Measurements from ENCODE around the gene PPIL1.
A peak's percentile ranks its signal among the peaks of the same experiment; 100 is the strongest.

The PPIL1 gene

DNA sequence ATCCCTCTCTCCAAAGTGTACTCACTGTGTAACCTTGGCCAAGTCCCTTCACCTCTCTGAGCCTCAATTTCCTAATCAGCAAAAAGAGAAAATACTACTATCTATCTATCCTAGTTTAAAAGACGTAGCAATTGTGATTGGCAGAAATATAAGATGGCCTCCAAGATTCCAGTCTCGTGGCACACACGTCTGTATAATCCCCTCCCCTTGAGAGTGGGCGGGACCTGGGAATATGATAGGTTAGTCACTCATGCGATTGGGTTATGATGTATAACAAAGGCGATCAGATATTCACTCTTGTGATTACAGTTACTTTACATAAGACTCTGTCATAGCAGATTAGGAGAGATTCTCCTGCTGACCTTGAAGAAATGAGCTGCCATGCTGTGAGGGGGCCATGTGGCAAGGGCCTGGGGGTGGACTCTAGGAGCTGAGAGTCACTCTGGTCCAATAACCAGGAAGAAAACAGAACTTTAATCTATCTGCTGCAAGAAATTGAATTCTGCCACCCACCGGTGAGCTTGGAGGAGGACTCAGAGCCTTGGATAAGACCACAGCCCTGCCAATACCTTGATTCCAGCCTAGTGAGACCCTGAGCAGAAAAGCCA lies 41.3 kb downstream of the PPIL1 start:
- no peak for DNase-seq

DNA sequence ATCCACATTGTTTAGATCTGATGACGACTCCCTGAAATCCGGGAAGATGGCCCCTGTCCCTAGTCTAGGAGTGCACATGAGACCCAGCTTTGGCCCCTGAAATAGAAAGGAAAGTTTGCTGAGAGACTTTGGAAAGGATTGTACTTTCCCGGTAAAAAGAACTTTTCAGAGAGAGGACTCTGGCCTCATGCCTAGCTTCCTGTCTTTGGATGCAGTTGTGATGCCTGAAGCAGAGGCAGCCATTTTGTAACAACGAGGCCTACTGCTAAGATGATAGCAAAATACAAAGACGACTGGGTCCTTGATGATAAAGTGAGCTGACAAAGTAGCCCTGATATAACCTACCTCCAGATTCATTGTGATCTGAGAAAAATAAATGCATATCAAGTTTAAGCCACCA lies 42.3 kb downstream of the PPIL1 start:
- DNase-seq: no peak

DNA sequence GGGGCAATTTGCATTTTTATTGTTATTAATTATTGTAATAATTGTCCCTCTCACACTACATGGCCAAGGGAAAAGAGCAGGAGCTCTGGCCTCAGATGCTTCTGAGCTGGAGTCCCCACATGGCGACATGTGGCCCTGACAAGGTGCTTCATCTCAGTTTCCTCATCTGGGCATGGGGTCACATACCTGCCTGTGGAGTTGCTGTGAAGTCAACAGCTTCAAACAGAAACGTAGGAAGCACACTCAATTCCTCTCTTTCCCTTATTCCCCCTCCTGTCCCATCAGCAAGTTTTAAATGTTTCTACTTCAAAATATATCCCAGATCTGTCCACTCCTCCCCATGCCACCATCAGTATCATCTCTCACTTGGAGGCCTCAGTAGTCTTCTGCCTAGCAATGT lies 44.0 kb downstream of the PPIL1 start:
- no peak for DNase-seq

DNA sequence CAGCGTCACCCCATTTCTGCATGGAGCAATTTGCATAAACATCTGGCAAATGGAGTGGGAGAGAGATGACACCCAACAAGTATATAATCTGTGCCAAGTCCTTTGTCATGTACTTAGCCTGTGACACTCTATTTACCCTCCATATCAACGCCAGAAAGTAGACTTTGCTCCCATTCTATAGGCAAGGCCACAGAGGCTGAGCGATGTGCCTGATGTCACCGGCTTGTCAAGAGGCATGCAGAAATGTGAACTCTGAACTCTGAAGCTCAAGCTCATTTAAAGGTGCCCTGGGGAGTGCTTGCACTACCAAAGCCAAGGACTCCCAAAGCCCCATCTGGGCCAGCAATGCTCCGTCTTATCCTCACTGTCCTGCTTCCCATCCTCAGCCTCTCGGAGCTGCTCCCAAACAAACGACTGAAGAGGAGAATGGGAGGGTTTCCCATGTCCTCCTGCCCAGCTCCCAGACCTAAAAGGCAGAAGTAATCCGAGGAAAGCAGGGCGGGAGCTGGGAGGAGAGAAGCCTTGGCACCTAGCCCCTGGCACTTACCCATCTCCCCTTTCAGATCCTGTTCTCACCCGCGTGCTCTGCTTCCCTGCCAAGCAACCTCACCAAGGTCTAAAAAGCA lies 44.6 kb downstream of the PPIL1 start:
- no peak for DNase-seq

DNA sequence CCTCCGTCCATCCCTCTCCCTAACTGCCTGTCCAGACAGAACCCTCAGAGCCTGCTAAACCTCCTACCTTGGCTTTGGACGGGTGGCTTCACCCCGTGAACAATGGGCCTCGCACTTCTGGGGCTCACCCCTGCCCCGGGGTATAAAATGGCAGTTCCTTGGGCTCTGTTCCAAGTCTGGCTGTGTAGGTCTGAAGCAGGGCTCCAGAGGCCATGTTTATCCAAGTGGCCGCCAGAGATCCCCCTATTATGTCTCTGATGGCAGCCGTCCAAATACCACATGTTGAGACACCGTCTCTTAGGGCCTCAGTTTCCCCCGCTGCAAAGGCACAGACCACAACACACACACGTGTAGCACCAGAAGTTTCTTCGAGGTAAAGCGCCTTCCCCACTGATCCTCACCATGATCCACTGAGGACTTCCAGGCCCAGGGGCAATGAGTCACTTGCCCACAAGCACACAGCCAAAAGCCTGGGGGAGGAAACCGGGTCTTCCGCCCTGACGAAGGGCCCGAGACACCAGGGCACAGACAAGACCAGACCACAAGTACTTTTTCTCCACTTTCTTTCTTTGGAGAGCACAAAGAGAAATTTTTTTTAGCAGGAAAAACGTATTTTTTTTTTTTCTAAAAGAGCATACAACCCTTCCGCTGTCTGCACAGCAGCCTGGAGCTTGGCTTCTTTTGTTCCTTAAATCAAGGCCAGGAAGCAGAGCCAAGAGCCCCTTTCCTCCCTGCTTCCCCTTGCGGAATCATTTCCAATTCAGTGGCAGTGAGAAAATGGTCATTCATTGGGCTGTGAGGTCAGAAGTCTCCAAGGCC lies 47.1 kb downstream of the PPIL1 start:
- DNase-seq: no peak

DNA sequence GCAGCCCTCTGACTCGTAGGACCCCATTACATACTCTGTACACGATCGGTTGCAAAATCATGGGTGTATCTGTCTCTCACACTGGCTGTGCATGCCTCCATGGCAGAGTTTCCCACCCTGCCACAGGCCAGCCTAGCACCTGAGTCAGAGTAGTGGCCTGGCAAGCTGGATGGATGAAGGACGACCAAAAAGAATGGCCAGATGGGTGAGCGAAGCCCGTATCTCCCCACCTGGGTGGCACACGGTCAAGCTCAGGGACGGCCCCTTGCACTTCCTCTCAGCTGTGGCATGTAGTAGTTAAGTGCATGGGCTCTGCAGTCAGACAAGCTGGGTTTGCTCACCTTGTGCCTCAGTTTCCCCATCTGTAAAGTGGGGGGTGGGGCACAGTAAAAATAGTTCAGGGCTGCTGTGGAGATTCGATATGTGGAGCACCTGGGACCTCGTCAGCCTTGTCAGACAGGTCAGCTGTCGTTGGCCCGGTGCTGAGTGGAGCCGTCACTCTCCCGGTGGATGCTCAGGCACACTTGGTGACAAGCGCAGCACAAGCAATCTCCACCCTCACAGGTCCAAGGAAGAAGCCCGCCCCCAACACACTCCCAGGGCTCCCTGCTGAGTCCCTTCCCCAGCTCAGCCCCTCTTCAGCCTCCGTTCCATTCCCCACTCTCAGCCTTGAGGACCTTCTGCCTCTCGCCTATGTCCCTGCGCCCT lies 47.9 kb downstream of the PPIL1 start:
- no peak for DNase-seq

DNA sequence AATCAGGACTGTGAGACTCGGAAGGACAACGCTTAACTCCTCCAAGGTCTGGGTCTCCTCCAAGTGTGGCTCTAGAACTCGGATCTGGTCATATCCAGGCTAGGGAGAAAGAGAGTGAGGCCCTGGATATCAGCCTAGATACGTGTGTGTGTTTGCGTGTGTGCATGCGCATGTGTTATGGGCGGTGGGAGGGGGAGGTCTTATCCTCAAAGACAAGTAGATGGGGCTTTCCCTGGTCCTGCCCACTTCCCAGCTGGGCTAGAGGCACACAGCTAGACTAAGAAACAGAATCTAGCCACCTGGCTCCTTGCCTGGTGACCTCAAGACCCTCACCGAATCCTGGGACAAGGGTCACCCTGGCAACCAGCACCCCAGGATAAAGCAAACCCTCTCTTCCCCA lies 48.6 kb downstream of the PPIL1 start:
- no peak for DNase-seq

DNA sequence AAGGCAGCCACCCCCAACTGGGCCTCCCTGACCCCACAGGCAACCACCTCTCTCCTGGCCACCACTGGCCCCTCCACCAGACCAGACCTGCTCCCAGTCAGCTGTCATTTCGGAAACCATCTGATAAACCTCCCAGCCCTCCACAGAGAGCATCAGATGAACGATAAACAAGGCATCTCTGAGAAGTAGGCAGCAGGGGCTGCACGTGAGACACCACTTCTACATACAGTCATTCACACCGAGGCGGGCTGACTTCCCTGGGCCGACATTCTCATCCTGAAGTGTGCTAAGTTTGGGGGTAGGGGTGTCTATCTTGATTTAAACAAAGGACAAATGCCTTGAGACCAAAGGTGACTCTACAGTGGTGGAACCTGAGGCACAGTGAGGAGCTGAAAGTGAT lies 49.2 kb downstream of the PPIL1 start:
- no peak for DNase-seq

DNA sequence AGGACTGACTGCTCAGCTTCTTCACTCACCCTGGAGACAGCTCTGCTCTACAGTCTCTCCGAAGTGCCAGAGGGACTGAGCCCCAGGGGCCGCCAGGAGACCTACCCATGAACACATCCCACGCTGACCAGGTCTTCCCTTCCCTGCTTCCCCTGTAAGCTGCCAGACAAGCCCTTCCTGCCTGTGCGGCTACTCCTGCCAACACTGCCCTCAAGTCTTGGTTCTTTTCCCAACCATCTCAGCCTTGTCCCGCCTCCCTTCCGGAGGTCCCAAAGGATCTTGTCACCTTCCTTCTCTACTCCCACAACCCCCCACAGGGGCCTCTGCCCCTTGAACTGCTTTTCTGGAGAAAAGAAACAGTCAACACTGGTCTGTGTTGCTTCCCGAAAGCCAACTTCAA lies 50.4 kb downstream of the PPIL1 start:
- no peak for DNase-seq

DNA sequence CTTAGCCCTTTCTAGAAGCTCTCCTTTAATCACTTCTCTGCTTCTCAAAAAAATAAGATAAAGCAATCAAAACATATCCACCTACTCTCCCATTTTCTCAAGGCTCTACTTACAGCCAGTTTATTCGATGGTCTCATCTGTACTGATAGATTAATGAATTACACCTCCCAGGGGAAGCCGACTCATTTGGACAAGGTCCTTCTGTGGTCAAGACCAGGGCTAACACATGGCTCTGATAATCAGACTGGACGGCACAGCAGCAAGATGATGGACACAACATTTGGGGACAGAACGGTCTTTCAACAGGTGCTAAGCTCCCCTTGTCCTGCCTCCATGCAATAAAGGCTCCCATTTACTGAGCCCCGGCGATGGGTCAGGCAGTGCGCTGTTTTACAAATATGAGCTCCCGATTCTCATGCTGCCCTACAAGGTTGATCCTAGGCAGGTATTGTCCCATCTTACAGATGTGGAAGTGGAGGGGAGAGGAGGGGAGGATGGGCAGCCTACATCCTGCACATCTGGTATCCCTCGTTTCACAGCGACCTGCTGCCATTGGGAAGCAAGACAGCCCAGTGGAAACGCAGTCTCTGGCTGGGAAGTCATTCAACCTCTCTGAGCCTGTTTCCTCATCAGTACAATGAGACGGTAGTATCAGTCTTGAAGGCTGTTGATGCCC lies 51.0 kb downstream of the PPIL1 start:
- DNase-seq: no peak

DNA sequence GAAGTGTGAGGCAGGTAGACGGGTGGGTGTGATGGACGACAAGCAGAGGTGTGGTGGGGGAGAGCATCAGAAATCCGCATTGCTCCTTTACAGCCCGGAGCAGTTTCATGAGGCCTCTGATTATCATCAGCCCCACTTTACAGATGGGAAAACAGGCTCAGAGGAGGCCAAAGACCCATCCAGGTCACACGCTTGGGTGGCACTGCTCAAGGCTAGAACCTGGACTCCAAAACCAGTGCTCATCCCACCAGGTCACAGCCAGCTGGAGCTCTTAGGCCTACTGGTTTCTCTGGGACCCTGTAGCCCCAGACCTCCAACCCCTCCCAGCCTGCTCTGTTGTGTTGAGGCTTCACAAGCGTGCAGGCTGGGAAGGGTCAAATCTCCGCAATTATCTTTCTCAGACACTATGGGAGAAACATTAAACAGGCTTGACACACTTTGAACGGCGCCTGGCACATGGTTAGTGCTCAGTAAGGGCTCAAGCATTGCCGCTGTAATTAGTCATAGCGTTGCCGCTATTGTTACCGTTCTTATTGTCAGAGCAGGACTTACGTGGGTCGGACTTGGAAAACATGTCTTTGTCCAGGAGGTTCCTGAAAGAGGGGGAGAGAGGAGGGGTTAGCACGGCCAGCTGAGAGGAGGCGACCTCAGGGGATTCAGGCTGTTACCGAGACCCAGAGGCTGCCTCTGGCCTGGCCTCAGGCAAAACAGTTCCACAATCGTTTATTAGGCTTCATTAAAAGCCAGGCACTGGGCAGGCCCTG lies 51.9 kb downstream of the PPIL1 start:
- DNase-seq: no peak

DNA sequence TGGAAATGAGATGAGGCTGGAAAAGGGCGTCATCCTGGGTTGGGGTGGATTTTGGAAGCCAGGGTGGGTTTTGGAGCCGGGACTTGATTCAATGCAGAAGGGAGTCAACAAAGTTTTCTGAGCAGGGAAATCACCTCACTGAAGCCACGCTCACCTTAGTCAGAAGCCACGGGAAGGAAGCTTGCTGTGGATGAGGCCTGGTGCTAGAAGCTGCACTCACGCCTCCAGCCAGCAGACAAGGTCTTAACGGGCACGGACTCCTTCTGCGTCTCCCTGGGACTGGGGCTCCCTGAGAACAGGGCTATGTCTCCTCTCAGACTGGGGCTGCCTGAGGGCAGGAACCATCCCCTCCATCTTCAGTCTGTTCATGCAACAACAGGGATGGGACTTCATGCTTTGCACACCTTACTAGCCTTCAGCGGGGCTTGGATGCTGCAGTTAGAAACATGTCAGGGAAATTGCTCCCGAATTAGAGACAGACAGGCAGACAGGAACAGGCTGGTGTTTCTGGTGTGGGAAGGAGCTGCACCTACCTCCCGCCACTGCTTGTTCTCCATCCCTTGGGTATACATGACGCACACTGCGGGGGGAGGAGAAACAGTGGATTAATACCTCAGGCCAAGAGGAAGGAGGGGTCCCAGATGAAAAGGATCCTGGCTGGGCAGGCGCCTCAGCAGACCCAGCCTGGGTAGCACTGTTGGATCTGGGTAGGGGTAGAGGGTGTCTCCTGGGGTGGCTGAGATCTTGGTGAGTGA lies 52.8 kb downstream of the PPIL1 start:
- no peak for DNase-seq

DNA sequence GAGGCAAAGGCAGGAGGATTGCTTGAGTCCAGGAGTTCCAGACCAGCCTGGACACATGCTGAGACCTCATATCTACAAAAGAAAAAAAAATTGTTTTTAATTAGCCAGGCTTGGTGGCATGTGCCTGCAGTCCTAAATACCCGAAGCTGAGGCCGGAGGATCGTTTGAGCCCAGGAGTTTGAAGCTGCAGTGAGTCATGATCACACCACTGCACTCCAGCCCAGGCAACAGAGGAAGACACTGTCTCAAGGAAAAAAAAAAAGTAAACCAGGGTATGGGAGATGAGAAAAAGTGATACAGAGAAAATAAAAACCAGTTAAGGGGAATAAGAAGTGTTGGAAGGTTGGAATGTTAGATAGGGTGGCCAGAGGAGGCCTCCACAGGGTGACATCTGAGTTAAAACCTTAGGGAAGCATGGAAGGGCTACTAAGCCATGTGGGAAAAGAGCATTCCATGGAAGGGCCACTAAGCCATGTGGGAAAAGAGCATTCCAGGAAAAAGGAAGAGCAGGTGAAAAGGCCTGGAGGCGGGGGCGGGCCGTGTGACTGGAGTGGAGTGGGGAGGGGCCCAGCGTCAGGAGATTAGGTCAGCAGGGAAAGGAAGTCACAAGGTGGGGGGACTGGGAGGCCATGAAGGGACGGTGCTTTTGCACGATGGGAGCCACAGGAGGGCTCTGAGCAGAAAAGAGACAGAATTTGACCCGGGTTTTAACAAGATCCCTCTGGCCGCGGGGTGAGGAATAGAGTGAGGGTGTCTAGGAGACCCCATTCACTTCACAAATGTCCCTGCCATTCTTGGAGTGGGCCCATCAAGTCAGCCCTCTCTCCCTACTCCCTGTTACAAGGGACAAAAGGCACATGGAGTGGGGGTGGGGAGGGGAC lies 53.7 kb downstream of the PPIL1 start:
- peak; percentile 56 for DNase-seq

DNA sequence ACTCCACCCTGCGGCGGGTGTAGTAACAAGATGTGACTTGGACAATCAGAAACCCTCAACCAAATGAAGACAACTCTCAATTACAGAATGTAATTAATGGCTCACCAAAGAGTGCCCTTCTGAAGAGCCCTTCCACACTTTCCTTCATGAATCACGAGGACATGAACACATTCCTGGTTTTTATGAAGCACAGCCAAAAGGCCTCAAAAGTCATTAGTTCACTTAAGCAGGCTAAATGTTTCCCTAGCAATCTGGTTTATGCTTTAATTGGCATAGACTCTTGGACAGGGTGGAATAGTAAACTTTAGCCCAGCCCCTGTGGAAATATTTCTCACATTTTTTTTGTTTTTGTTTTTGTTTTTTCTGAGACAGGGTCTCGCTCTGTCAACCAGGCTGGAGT lies 55.8 kb downstream of the PPIL1 start:
- DNase-seq: peak; percentile 0

DNA sequence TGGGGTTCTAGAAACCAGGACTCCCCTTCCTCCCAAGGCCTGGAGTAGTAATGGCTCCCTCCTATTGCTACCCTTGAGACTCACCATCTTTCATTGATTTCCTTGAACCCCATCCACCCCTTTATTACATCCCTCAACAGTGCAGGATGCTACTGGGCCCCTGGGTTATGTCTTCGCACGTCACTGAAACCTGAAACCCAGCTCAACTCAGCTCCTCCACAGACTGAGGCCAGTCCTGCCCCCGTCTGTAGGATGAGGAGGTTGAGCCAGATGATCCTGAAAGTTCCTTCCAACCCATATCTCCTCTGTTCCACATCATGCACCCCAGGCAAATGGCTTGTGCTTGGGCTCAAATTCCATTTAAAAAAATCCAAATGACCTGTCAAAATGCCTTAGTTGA lies 56.8 kb downstream of the PPIL1 start:
- DNase-seq: no peak

DNA sequence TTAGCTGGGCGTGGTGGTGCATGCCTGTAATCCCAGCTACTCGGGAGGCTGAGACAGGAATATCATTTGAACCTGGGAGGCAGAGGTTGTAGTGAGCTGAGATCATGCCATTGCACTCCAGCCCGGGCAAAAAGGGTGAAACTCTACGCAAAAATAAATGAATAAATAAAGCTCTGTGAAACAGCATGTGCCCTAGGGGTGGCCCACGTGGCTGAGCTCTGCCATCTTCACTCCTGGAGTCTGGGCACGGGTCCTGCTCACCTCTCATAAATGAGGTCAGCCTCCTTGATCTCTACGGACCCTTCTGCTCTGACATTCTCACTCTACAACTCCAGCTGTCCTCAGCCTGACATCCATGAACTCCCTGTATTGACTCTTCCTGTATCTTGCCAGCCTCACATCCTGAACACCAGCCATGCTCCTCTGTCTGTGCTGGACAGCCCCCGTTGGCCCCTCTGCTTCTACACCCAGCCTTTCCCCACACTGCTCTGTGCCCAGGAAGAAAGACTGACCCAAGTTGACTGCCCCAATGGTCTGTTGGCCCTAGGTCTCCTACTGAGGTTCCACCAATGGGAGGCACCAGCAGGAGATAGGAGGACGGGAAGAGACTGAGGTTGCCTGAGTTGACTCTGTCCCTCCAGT lies 57.3 kb downstream of the PPIL1 start:
- no peak for DNase-seq

DNA sequence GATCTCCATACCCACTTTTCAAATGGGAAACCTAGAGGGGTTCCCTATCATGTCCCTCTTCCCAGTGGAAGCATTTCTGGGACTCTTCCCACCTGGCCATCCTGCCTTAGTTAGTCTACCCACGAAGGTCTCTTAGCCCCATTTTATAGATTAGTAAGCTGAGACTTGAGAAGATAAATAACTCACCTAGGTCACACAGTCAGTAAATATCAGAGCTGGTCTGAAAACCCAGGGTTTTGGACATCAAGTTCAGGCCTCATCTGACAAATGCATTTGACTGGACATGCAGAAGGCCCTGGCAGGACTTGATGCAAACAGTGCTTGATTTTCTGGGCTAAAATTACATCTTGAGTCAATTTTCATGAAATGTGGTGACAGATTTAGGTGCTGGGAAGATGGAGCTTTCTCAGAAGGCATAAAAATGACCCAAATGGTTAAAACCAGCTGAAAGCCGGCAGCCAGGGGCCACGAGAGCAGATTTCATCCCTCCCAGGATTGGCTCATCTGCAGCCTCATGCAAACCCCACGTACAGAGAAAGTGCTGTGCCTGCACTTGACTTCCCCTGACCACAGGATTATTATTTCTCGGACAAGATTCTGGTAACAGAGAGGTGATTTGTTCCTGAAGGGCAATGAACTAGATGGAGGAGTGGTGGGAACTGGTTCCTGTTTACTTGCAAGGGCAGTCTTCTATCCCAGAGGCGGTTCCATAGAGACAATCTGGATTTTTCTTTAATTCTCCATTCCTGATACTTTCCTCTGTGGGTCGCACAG lies 58.5 kb downstream of the PPIL1 start:
- DNase-seq: no peak

DNA sequence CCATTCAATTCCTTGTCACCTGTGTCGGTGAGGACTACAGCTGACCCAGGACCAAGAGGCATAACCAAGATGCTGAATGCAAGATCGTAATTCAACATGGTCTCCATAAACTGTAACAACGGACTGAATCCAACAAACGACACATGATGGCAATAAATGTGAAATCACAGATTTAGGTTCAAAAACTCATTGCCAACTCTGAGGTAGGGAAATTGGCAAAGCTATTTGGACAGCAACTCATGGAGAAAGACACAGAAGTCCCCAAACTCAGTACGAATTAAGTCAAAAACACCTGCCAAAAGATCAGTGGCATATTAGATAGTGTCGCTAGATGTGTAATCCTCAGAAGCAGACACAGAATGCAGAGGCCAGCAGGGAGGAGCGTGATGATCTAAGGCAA lies 60.4 kb downstream of the PPIL1 start:
- DNase-seq: no peak

DNA sequence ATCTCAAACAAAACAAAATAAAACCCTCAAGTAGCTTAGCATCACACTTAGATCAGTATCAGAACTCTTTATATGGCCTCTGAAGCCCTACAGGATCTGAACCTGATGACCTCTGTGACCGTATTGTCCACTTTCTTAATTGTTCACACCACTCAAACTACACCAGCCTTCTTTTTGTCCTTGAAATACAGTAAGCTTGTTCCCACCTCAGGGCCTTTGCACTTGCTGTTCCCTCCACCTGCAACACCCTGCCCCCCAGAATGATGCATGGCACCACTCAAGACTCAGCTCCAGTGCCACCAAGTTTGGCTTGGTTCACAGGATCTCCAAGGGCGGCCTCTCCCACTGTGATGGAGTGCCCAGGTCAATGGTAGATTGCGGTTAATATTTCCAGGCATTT lies 61.1 kb downstream of the PPIL1 start:
- no peak for DNase-seq

All from kidney glomerular epithelial cell (primary cell).